Posterior cingulate gyrus (tissue), 11 donors: ENCODE results near the gene ITCH.
"Not testable (repeated sequence)": the region's sequence is repeated elsewhere in the genome, so short reads cannot be mapped to it uniquely, and the experiment has no call there.

Experiments
- DNase-seq, 10 donors: peaks; one replicate each; pipeline versions ENCODE4 v3.0.0 to v3.0.0-alpha.2; 2020 to 2021; ENCODE audit warnings: mixed read lengths in 3 of 10
- intact Hi-C: fragments of 100-400 bp; cut with DNase I; formaldehyde crosslinking; loops from one replicate; pipeline ENCODE4 v1.15.1; 2023

Gene ITCH

GRCh38 chr20:34363062-34363464 lies at the start of gene ITCH:
Gene ITCH (plus strand): TSS chr20:34363273. CDS start chr20:34393812, 30,539 bp downstream.
- peak; percentile 94 to 99 (median 96) for DNase-seq
- intact Hi-C loops: loop anchor here (2.0 kb wide), 1 partner anchor 60 kb away; the partner anchor contains the start of gene AHCY

DNA sequence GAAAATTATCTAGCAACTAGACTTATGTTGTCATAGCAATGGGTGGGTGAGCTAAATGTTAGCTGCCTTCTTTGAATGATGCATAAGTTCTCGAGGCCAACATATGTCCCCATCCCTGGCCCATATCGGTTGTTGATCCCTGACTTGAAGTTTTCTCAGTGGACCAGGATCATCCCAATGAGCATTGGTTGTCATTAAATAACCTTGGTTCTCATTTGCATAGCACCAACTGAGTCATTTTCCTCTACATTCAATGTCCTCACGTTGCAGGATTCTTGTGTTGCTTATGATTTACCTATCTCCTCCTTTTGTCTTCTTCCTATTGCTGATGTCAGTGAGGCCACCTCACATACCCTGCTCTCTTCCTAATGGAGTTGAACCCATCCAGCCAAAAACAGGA lies 47.8 kb upstream of the ITCH start:
- intact Hi-C loops: no loop called here
- no peak for DNase-seq

- intact Hi-C loops: no loop called here
- peak in 1 of 10 donors; percentile 19 for DNase-seq
Observed at GRCh38 chr20:34316196-34316814, 46.8 kb upstream of the ITCH start.

DNA sequence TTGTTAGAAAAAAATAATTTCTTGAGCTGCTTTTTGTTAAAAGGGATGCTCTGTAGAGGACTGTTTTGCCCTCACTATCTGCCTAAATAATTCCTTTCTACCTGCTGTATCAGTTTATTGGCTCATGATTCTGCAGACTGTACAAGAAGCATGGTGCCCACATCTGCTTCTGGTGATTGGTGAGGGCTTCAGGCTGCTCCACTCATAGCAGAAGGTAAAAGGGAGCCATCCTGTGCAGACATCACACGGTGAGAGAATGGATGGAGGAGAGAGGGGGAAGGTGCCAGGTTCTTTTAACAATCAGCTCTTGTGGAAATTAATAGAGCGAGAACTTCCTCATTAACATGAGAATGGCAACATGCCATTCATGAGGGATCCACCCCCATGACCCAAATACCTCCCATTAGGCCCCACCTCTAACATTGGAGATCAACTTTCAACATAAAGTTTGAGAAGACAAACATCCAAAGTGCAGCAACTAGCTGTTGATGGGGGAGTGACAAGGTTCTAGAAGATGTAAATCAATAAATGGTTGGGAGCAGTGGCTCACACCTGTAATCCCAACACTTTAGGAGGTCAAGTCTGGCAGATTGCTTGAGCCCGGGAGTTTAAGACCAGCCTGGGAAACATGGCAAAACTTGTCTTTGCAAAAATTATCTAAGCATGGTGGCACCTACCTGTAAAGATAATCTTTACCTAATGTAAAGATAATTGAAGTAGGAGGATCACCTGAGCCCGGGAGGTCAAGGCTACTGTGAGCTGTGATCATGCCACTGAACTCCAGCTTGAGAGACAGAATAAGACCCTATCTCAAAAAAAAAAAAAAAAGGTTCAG lies 44.2 kb upstream of the ITCH start:
- peak in 1 of 10 donors; percentile 2 for DNase-seq
- intact Hi-C loops: no loop called here

GRCh38 chr20:34320861-34321260 lies 42.2 kb upstream of the ITCH start:
- DNase-seq: no peak

DNA sequence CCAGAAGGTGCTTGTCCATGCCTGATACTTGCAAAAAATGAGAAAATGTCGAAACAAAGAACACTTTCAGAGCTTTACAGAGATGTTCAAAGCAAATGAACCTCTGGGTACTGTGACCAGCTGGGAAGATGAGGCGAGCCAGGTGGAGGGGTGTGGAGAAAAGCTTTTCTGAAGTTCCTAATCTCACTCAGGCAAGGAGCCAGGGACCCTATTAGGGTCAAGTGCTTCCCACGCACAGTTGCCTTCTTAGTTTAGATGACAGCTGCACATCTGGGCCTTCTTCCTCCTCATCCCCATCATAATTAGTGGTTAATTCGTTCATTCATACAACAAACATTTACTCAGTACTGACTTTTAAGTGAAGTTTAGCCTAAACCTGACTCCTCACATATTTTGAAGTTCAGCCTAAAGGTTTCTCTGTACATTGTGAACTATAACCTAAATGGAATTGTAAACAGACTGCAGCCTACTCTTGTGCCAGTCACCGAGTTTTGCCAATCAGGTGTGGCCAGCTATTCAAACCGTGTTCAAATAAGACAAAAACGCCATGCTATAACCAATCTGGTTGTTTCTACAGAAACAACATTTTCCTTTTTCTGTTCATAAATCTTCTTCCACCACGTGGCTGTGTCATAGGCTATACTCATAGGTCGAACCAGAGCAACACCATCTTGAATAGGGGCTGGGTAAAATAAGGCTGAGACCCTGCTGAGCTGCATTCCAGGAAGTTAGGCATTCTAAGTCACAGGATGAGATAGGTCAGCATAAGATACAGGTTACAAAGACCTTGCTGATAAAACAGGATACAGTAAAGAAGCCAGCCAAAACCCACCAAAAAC lies 40.6 kb upstream of the ITCH start:
- intact Hi-C loops: no loop called here
- DNase-seq: no peak

More at GRCh38 chr20:34320861-34321260, 42.2 kb upstream of the ITCH start:
- intact Hi-C loops: no loop called here

DNA sequence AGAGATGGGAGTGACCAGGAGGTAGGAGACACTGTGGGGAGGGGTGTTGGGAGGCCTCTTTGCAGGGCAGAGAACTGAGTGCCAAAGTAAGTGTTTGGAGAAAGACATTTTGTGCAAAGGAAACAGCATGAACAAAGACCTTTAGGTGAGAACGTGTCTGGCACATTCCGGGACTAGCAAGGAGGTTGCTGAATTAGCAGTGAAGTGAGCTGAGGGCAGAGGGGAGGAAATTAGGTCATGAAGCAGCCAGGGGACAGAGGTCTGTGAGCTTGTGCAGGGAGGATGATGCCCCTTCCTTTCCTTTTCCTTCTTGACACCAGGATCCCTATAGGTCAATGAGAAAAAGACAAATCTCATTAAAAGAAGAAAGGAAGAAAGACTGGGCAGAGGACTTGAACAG lies 38.5 kb upstream of the ITCH start:
- intact Hi-C loops: no loop called here
- DNase-seq: no peak

DNA sequence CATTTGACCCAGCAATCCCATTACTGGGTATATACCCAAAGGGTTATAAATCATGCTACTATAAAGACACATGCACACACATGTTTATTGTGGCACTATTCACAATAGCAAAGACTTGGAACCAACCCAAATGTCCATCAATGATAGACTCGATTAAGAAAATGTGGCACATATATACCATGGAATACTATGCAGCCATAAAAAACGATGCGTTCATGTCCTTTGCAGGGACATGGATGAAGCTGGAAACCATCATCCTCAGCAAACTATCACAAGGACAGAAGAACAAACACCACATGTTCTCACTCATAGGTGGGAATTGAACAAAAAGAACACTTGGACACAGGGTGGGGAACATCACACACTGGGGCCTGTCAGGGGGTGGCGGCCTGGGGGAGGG lies 34.9 kb upstream of the ITCH start:
- intact Hi-C loops, DNase-seq: not testable (repeated sequence)

- DNase-seq: no peak
- intact Hi-C loops: no loop called here
Observed at GRCh38 chr20:34328928-34329677, 34.0 kb upstream of the ITCH start.

- intact Hi-C loops: not testable (repeated sequence)
- DNase-seq: peak in 1 of 10 donors; percentile 49
Observed at GRCh38 chr20:34330861-34331544, 32.1 kb upstream of the ITCH start.

DNA sequence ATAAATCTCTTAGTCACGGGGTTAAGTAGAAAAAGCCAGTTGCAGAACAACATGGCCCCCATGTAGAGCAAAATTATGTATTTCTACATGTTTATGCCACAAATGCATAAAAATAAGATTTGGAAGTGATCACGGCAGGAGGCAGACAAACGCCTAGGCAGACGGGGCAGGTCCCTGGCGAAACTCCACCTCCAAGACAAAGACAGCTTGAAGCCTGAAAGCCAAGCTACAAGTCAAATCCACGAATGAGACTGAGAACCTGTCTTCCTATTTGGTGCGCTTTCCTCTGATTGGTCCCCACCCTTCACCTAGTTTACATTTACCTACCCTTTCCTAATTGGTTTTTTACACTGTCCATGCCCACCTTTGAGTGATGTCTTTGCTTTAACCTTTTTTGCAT lies 31.2 kb upstream of the ITCH start:
- DNase-seq: no peak
- intact Hi-C loops: no loop called here

- intact Hi-C loops: no loop called here
- DNase-seq: peak in 1 of 10 donors; percentile 85
Observed at GRCh38 chr20:34332262-34332920, 30.7 kb upstream of the ITCH start.

- intact Hi-C loops: no loop called here
Observed at GRCh38 chr20:34333786-34334185, 29.3 kb upstream of the ITCH start.

GRCh38 chr20:34334654-34335407 lies 28.2 kb upstream of the ITCH start:
- intact Hi-C loops: no loop called here
- DNase-seq: peak; percentile 66 to 98 (median 88)

More at GRCh38 chr20:34333786-34334185, 29.3 kb upstream of the ITCH start:
- no peak for DNase-seq

DNA sequence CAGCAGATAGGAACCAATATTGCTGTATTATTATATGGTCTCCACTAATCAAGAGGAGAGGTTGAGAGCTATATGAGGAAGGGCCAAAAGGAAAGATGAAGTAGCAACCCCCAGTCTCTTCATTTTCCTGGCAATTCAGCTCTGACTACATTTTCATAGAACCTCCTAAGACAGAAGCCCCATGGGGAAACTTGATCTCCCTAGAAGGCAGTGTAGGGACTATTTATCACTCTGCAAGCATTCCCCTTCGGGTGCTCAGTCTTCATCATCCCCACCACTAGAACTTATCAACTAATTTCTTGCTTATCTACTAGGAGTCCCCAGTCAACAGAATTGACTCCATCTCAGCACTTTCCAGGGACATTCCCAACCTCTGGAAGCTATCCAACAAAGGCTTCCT lies 25.5 kb upstream of the ITCH start:
- intact Hi-C loops: no loop called here

GRCh38 chr20:34337982-34338726 lies 24.9 kb upstream of the ITCH start:
- DNase-seq: no peak

More for the DNA sequence above, 25.5 kb upstream of the ITCH start:
- no peak for DNase-seq

DNA sequence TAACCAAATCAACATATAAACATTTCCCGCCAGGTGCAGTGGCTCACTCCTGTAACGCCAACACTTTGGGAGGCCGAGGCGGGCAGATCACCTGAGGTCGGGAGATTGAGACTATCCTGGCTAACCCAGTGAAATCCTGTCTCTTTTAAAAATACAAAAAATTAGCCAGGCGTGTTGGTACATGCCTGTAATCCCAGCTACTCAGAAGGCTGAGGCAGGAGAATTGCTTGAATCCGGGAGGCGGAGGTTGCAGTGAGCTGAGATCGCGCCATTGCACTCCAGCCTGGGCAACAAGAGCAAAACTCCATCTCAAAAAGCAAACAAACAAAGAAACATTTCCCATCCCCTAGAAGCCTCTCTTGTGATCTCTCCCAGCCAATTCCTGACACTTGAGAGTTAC lies 22.3 kb upstream of the ITCH start:
- DNase-seq, intact Hi-C loops: not testable (repeated sequence)

More at GRCh38 chr20:34337982-34338726, 24.9 kb upstream of the ITCH start:
- intact Hi-C loops: no loop called here
